HCEC 1CT (cell line): ENCODE measurements around the gene OR6Q1.
"Not testable (repeated sequence)": the region's sequence is repeated elsewhere in the genome, so short reads cannot be mapped to it uniquely, and the experiment has no call there.

Experiments used
- DNase-seq: peaks from one replicate; pipeline ENCODE4 v3.0.0-alpha.2; 2017

The OR6Q1 gene

GRCh38 chr11:58030653-58031052, at the start of gene OR6Q1:
OR6Q1 (plus strand) TSS chr11:58030953; CDS start chr11:58030953, 0 bp downstream.
- no peak for DNase-seq

- no peak for DNase-seq
Observed at GRCh38 chr11:57981536-57981935, 49.2 kb upstream of the OR6Q1 start.

GRCh38 chr11:57982776-57983175, 48.0 kb upstream of the OR6Q1 start:
- DNase-seq = no peak

- DNase-seq = no peak
Observed at GRCh38 chr11:57983191-57983590, 47.6 kb upstream of the OR6Q1 start.

GRCh38 chr11:57999523-57999922, 31.2 kb upstream of the OR6Q1 start:
- DNase-seq = not testable (repeated sequence)

GRCh38 chr11:58000021-58000420, 30.7 kb upstream of the OR6Q1 start:
- DNase-seq = not testable (repeated sequence)

GRCh38 chr11:58000699-58001098, 30.1 kb upstream of the OR6Q1 start:
- no peak for DNase-seq

GRCh38 chr11:58003036-58003435, 27.7 kb upstream of the OR6Q1 start:
- DNase-seq = no peak

GRCh38 chr11:58003591-58003990, 27.2 kb upstream of the OR6Q1 start:
- no peak for DNase-seq

- no peak for DNase-seq
Observed at GRCh38 chr11:58004664-58005063, 26.1 kb upstream of the OR6Q1 start.

GRCh38 chr11:58006940-58007339, 23.8 kb upstream of the OR6Q1 start:
- DNase-seq = peak; percentile 74

GRCh38 chr11:58011771-58012170, 19.0 kb upstream of the OR6Q1 start:
- DNase-seq = no peak

- DNase-seq = no peak
Observed at GRCh38 chr11:58023435-58023931, 7.3 kb upstream of the OR6Q1 start, which contains the start of gene OR9Q1. OR9Q1 (plus strand) TSS chr11:58023881; CDS start chr11:58179445, 155,564 bp downstream.

GRCh38 chr11:58024601-58025091, 6.1 kb upstream of the OR6Q1 start:
- peak; percentile 74 for DNase-seq

- DNase-seq = peak; percentile 87
Observed at GRCh38 chr11:58027341-58027740, 3.4 kb upstream of the OR6Q1 start.

GRCh38 chr11:58028687-58029411, 1.9 kb upstream of the OR6Q1 start:
- peak; percentile 37 for DNase-seq

GRCh38 chr11:58034471-58034870, 3.7 kb downstream of the OR6Q1 start:
- no peak for DNase-seq

- DNase-seq = no peak
Observed at GRCh38 chr11:58039589-58039988, 8.8 kb downstream of the OR6Q1 start.

GRCh38 chr11:58043379-58043778, 12.6 kb downstream of the OR6Q1 start:
- no peak for DNase-seq

GRCh38 chr11:58046231-58046630, 15.5 kb downstream of the OR6Q1 start:
- no peak for DNase-seq

GRCh38 chr11:58047818-58048217, 17.1 kb downstream of the OR6Q1 start:
- DNase-seq = no peak

GRCh38 chr11:58055806-58056401, 25.2 kb downstream of the OR6Q1 start:
- DNase-seq = no peak

- DNase-seq = peak; percentile 21
Observed at GRCh38 chr11:58057481-58057880, 26.7 kb downstream of the OR6Q1 start.
